HT1080 (cell line): ENCODE measurements around the gene CECR2. TPM values are rescaled to one million over a fixed set of nuclear protein-coding genes. Genes with fewer than 3 reads are reported as not detected.

Experiments
- DNase-seq: peaks from one replicate; pipeline ENCODE4 v3.0.0-alpha.2; 2015; ENCODE audit warnings: low read depth
- small RNA-seq: library from RNA; depleted of rRNA; stranded (forward); fragments of <200 nt; gene quantifications from one replicate; pipeline ENCODE3, GENCODE V24; 2014
- total RNA-seq: library from RNA; depleted of rRNA; stranded (reverse); fragments of >200 nt; shearing (Covaris generic); gene quantifications from 2 replicates; pipeline ENCODE4 v1.2.3, GENCODE V29; 2014; rRNA removed

The CECR2 gene
- total RNA-seq, 1 experiment from 2014 or later = 0.02 TPM

DNA sequence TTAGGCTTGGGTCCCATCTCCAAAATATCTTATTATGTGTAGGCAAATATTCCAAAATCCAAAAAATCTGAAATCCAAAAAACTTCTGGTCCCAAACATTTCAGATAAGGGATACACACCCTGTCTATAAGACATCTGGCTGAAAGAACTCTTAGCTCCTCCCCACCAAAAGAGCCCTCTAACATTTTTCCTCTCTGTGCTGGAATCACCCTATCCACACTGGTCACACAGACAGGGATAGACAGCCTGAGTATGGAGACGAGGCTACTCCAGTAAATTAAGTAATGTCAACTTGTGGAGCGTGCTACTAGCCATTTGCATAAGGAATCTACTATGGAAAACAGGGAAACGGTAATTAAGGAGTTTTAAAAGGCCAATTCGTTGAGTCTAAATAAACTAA, 234.4 kb downstream of the CECR2 start:
- DNase-seq = no peak

DNA sequence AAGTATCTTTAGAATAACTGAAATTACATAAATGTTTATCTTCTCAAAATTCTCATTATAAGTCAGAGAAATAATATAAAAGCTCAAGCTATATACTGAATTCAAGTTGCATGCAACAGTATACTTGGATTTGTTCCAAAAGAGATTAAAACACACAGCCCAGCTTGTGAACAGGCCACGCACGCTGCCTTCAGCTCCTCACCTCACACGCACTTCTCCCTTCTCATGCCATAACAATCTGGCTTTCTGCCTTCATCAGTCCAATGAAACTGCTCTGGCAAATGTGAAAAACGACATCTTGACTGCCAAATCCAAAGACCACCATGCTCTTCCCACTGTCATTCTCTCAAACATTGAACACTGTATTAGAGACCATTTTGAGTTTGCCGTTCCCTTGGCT, 237.2 kb downstream of the CECR2 start:
- no peak for DNase-seq

Small RNA genes lying within 50 kb of the gene (small RNA-seq; reads per million reads assigned to genes)
- not detected for gene CECR9
- not detected for gene RN7SL843P

Other genes with a start within 250 kb of the CECR2 start
- 0.10 TPM in 1 of 2 replicates, not detected in the other for gene TMEM121B, start 248.1 kb upstream of the CECR2 start, total RNA-seq
- gene HDHD5, start 210.2 kb upstream of the CECR2 start, total RNA-seq = 62.0 and 73.3 TPM in 2 replicates
- not detected in 2 replicates for gene ADA2, start 150.0 kb upstream of the CECR2 start, total RNA-seq
- gene SLC25A18, start 194.0 kb downstream of the CECR2 start, total RNA-seq = 0.16 TPM in 1 of 2 replicates, not detected in the other